HG03469 (cell line): ENCODE results near the gene FRZB.
"Not testable (repeated sequence)": the region's sequence is repeated elsewhere in the genome, so short reads cannot be mapped to it uniquely, and the experiment has no call there.

Experiments
- ATAC-seq: cut with Tn5 transposase; IDR thresholded peaks from one replicate; pipeline ENCODE4 v1.9.1; 2021; ENCODE audit warnings: mild to moderate bottlenecking, moderate library complexity, moderate number of reproducible peaks; ENCODE audit not compliant: unreplicated experiment

Gene FRZB

GRCh38 chr2:182866461-182867406 is at the start of gene FRZB:
Gene FRZB (minus strand): TSS chr2:182866637. CDS start chr2:182866552, 85 bp downstream.
- no peak for ATAC-seq

GRCh38 chr2:182915369-182916326 is 49.2 kb upstream of the FRZB start:
- no peak for ATAC-seq

- ATAC-seq = no peak
Measured at GRCh38 chr2:182914852-182915251, 48.4 kb upstream of the FRZB start.

- ATAC-seq = no peak
Measured at GRCh38 chr2:182913064-182913463, 46.6 kb upstream of the FRZB start.

GRCh38 chr2:182912518-182912915 is 46.1 kb upstream of the FRZB start:
- ATAC-seq = no peak

- ATAC-seq = no peak
Measured at GRCh38 chr2:182911813-182912517, 45.5 kb upstream of the FRZB start.

- ATAC-seq = no peak
Measured at GRCh38 chr2:182910965-182911364, 44.5 kb upstream of the FRZB start.

GRCh38 chr2:182907081-182907830 is 40.8 kb upstream of the FRZB start:
- no peak for ATAC-seq

GRCh38 chr2:182906454-182906853 is 40.0 kb upstream of the FRZB start:
- no peak for ATAC-seq

- ATAC-seq = no peak
Measured at GRCh38 chr2:182904844-182905243, 38.4 kb upstream of the FRZB start.

GRCh38 chr2:182903566-182903965 is 37.1 kb upstream of the FRZB start:
- no peak for ATAC-seq

GRCh38 chr2:182901748-182902147 is 35.3 kb upstream of the FRZB start:
- no peak for ATAC-seq

- no peak for ATAC-seq
Measured at GRCh38 chr2:182898718-182899117, 32.3 kb upstream of the FRZB start.

- no peak for ATAC-seq
Measured at GRCh38 chr2:182897137-182897536, 30.7 kb upstream of the FRZB start.

- no peak for ATAC-seq
Measured at GRCh38 chr2:182895798-182896197, 29.4 kb upstream of the FRZB start.

GRCh38 chr2:182895169-182895568 is 28.7 kb upstream of the FRZB start:
- ATAC-seq = no peak

- no peak for ATAC-seq
Measured at GRCh38 chr2:182894174-182894573, 27.7 kb upstream of the FRZB start.

GRCh38 chr2:182893666-182894065 is 27.2 kb upstream of the FRZB start:
- no peak for ATAC-seq

GRCh38 chr2:182893035-182893434 is 26.6 kb upstream of the FRZB start:
- not testable (repeated sequence) for ATAC-seq

- no peak for ATAC-seq
Measured at GRCh38 chr2:182891611-182892010, 25.2 kb upstream of the FRZB start.
